Measurements from ENCODE around the gene CTNNA2.

GRCh38 chr2:80530442-80531064, 1017.7 kb downstream of the CTNNA2 start:
- TF ChIP-seq CTCF (IDR thresholded peaks at IDR 0.05) (no peak), POLR2A (IDR thresholded peaks at IDR 0.05) (no peak)
